ENCODE results near the gene RNF31. TPM values are rescaled to one million over a fixed set of nuclear protein-coding genes. Genes with fewer than 3 reads are reported as not detected.

RNF31 gene
- total and polyA plus RNA-seq, 2 donors, result 44.9 to 105 TPM

- H3K4me3 ChIP-seq (ENCODE audit: low read length in 2 of 2), result no peak overlapping the region
- peaks cover 21% of the 10 kb centered on the region in 2 donors for H3K36me3 ChIP-seq (ENCODE audit: control insufficient read depth in 2 of 2, insufficient read depth in 2 of 2, low read length in 1 of 2)
- H3K9me3 ChIP-seq (ENCODE audit: control insufficient read depth in 2 of 2, insufficient read depth in 1 of 2, low read length in 1 of 2), result no peaks in the 10 kb centered on the region
- H3K27me3 ChIP-seq (ENCODE audit: control insufficient read depth in 2 of 2, insufficient read depth in 1 of 2, low read length in 1 of 2), result no peaks in the 10 kb centered on the region
- peaks cover 6 to 35% of the 10 kb centered on the region in 2 donors for H3K4me1 ChIP-seq (ENCODE audit: control insufficient read depth in 2 of 2, insufficient read depth in 2 of 2, low read length in 2 of 2)
- no peak for DNase-seq (ENCODE audit: low read depth in 6 of 9, low spot score in 9 of 9)
- no peak overlapping the region for H3K27ac ChIP-seq (ENCODE audit: low read depth in 1 of 2, low read length in 1 of 2)
These were observed 20.4 kb upstream of the RNF31 start for GRCh38 chr14:24126939-24127338.

- WGBS, result 99% methylated on average over 2 of the region's 2 CpGs
- Histone ChIP-seq H3K4me3 (ENCODE audit: low read length in 2 of 2) (no peak overlapping the region), H3K4me1 (ENCODE audit: control insufficient read depth in 2 of 2, insufficient read depth in 2 of 2, low read length in 2 of 2) (peaks cover 12 to 35% of the 10 kb centered on the region in 2 donors), H3K9me3 (ENCODE audit: control insufficient read depth in 2 of 2, insufficient read depth in 1 of 2, low read length in 1 of 2) (no peaks in the 10 kb centered on the region), H3K36me3 (ENCODE audit: control insufficient read depth in 2 of 2, insufficient read depth in 2 of 2, low read length in 1 of 2) (peaks cover 16 to 17% of the 10 kb centered on the region in 2 donors), H3K27me3 (ENCODE audit: control insufficient read depth in 2 of 2, insufficient read depth in 1 of 2, low read length in 1 of 2) (no peaks in the 10 kb centered on the region), H3K27ac (ENCODE audit: low read depth in 1 of 2, low read length in 1 of 2) (no peak overlapping the region)
- DNase-seq (ENCODE audit: low read depth in 6 of 9, low spot score in 9 of 9), result no peak
These were observed 19.6 kb upstream of the RNF31 start for GRCh38 chr14:24127673-24128072.

DNA sequence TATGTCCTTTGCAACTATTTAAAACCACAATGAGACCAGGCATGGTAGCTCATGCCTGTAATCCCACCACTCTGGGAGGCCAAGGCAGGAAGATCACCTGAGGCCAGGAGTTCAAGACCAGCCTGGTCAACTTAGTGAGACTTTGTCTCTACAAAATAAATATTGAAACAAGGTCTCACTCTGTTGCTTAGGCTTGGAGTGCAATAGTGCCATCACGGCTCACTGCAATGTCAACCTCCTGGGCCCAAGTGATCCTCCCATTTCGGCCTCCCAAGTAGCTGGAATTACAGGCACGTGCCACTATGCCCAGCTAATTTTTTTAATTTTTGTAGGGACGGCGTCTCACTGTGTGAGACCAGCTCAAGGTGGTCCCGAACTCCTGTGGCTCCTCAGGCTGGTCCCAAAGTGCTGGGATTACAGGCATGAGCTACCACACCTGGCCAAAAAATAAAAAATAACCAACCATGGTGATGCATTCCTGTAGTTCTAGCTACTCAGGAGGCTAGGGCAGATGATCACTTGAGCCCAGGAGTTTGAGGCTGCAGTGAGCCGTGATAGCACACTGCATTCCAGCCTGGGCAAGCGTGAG, 17.8 kb upstream of the RNF31 start:
- DNase-seq (ENCODE audit: low read depth in 6 of 9, low spot score in 9 of 9), result no peak
- no peaks in the 10 kb centered on the region for H3K36me3 ChIP-seq (ENCODE audit: control insufficient read depth in 2 of 2, insufficient read depth in 2 of 2, low read length in 1 of 2)
- WGBS, result 97% methylated on average over 8 of the region's 8 CpGs
- H3K4me3 ChIP-seq (ENCODE audit: low read length in 2 of 2), result no peak overlapping the region
- H3K9me3 ChIP-seq (ENCODE audit: control insufficient read depth in 2 of 2, insufficient read depth in 1 of 2, low read length in 1 of 2), result no peaks in the 10 kb centered on the region
- H3K4me1 ChIP-seq (ENCODE audit: control insufficient read depth in 2 of 2, insufficient read depth in 2 of 2, low read length in 2 of 2), result peaks cover 14 to 27% of the 10 kb centered on the region in 2 donors
- no peaks in the 10 kb centered on the region for H3K27me3 ChIP-seq (ENCODE audit: control insufficient read depth in 2 of 2, insufficient read depth in 1 of 2, low read length in 1 of 2)
- no peak overlapping the region for H3K27ac ChIP-seq (ENCODE audit: low read depth in 1 of 2, low read length in 1 of 2)

- no peak for DNase-seq (ENCODE audit: low read depth in 6 of 9, low spot score in 9 of 9)
- Histone ChIP-seq H3K36me3 (ENCODE audit: control insufficient read depth in 2 of 2, insufficient read depth in 2 of 2, low read length in 1 of 2) (no peaks in the 10 kb centered on the region), H3K27me3 (ENCODE audit: control insufficient read depth in 2 of 2, insufficient read depth in 1 of 2, low read length in 1 of 2) (no peaks in the 10 kb centered on the region), H3K9me3 (ENCODE audit: control insufficient read depth in 2 of 2, insufficient read depth in 1 of 2, low read length in 1 of 2) (no peaks in the 10 kb centered on the region), H3K4me1 (ENCODE audit: control insufficient read depth in 2 of 2, insufficient read depth in 2 of 2, low read length in 2 of 2) (peaks cover 15 to 29% of the 10 kb centered on the region in 2 donors), H3K27ac (ENCODE audit: low read depth in 1 of 2, low read length in 1 of 2) (peak within 1 kb of the TSS in 1 of 2 donors; percentile 17), H3K4me3 (ENCODE audit: low read length in 2 of 2) (no peak within 1 kb of the TSS)
- 97% methylated on average over 5 of the region's 5 CpGs for WGBS
These were observed 16.9 kb upstream of the RNF31 start, which contains the start of gene FITM1 for GRCh38 chr14:24130380-24130716. FITM1 (plus strand) TSS chr14:24130659; CDS start chr14:24131564, 905 bp downstream.

DNA sequence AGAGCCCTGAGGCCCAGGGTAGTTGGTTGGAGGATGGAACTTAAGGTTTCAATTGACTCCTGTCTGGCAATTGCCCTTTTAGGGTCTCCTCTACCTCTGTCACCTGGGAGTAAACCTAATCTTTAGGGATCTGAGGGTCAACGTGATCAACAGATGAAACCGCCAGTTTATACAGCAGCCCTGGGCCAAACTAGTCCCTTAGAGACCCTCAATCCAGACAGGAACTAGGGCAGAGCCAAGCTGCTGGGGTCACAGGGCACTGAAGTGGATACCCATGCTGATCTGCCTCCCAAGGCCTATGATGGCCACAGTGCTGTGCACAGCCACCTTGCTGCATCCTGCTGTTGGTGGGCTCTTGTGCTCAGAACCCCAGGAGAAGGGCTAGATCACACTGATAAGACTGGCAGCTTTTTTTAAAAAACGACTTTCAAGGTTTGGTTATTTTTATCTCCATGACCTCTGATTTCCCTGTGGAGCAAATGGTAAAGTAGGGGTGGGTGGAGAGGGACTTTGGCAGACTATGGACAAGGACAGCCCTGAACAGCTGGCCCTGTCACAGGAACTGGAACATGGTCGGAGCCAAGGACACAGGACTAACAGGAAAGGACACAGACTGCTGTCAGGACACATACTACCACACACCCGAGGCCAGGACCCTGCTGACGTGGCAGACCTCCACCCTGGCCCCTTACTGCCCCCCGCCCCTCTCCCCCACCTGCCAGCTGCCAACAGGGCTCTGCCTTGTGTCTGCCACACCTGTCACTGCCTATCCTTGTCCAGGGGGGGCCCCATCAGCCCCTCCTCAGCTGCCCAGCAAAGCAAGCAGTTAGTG, 16.4 kb upstream of the RNF31 start:
- Histone ChIP-seq H3K27ac (ENCODE audit: low read depth in 1 of 2, low read length in 1 of 2) (peak overlapping the region in 1 of 2 donors; percentile 17), H3K36me3 (ENCODE audit: control insufficient read depth in 2 of 2, insufficient read depth in 2 of 2, low read length in 1 of 2) (no peaks in the 10 kb centered on the region), H3K4me1 (ENCODE audit: control insufficient read depth in 2 of 2, insufficient read depth in 2 of 2, low read length in 2 of 2) (peaks cover 19 to 32% of the 10 kb centered on the region in 2 donors), H3K27me3 (ENCODE audit: control insufficient read depth in 2 of 2, insufficient read depth in 1 of 2, low read length in 1 of 2) (no peaks in the 10 kb centered on the region), H3K4me3 (ENCODE audit: low read length in 2 of 2) (no peak overlapping the region), H3K9me3 (ENCODE audit: control insufficient read depth in 2 of 2, insufficient read depth in 1 of 2, low read length in 1 of 2) (no peaks in the 10 kb centered on the region)
- 74% methylated on average over 7 of the region's 7 CpGs for WGBS
- no peak for DNase-seq (ENCODE audit: low read depth in 6 of 9, low spot score in 9 of 9)

- Histone ChIP-seq H3K27me3 (ENCODE audit: control insufficient read depth in 2 of 2, insufficient read depth in 1 of 2, low read length in 1 of 2) (no peaks in the 10 kb centered on the region), H3K27ac (ENCODE audit: low read depth in 1 of 2, low read length in 1 of 2) (no peak overlapping the region), H3K4me1 (ENCODE audit: control insufficient read depth in 2 of 2, insufficient read depth in 2 of 2, low read length in 2 of 2) (peaks cover 21 to 35% of the 10 kb centered on the region in 2 donors), H3K9me3 (ENCODE audit: control insufficient read depth in 2 of 2, insufficient read depth in 1 of 2, low read length in 1 of 2) (no peaks in the 10 kb centered on the region), H3K36me3 (ENCODE audit: control insufficient read depth in 2 of 2, insufficient read depth in 2 of 2, low read length in 1 of 2) (no peaks in the 10 kb centered on the region), H3K4me3 (ENCODE audit: low read length in 2 of 2) (no peak overlapping the region)
- no peak for DNase-seq (ENCODE audit: low read depth in 6 of 9, low spot score in 9 of 9)
- WGBS, result 97% methylated on average over 15 of the region's 15 CpGs
These were observed 15.7 kb upstream of the RNF31 start for GRCh38 chr14:24131549-24131966.

GRCh38 chr14:24132061-24132685, 15.1 kb upstream of the RNF31 start:
- 34% methylated on average over 24 of the region's 24 CpGs for WGBS
- Histone ChIP-seq H3K36me3 (ENCODE audit: control insufficient read depth in 2 of 2, insufficient read depth in 2 of 2, low read length in 1 of 2) (peaks cover 0 to 2% of the 10 kb centered on the region in 2 donors), H3K4me1 (ENCODE audit: control insufficient read depth in 2 of 2, insufficient read depth in 2 of 2, low read length in 2 of 2) (peaks cover 27 to 41% of the 10 kb centered on the region in 2 donors), H3K27me3 (ENCODE audit: control insufficient read depth in 2 of 2, insufficient read depth in 1 of 2, low read length in 1 of 2) (no peaks in the 10 kb centered on the region), H3K4me3 (ENCODE audit: low read length in 2 of 2) (no peak overlapping the region), H3K9me3 (ENCODE audit: control insufficient read depth in 2 of 2, insufficient read depth in 1 of 2, low read length in 1 of 2) (no peaks in the 10 kb centered on the region), H3K27ac (ENCODE audit: low read depth in 1 of 2, low read length in 1 of 2) (peak overlapping the region; percentile 68 to 72)
- peak in 3 of 9 donors; percentile 45 to 68 (median 48) for DNase-seq (ENCODE audit: low read depth in 6 of 9, low spot score in 9 of 9)

GRCh38 chr14:24132976-24133375, 14.3 kb upstream of the RNF31 start:
- H3K27ac ChIP-seq (ENCODE audit: low read depth in 1 of 2, low read length in 1 of 2), result peak overlapping the region; percentile 68 to 72
- WGBS, result 96% methylated on average over 2 of the region's 2 CpGs
- H3K27me3 ChIP-seq (ENCODE audit: control insufficient read depth in 2 of 2, insufficient read depth in 1 of 2, low read length in 1 of 2), result no peaks in the 10 kb centered on the region

DNA sequence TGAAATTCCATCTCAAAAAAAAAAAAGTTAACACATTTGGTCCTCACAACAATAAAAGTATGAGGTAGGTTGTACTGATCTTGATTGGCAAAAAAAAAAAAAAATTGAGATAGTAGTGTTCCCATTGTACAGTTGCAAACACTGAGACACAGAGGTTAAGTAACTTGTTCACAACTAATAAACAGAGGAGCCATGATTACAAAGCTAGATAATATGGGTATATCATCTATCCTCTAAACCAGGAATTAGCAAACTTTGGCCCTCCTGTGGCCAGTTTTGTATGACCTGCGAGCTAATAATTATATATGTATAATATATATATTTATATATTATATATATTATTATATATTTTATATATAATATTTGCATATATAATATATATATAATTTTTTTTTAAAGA, 13.6 kb upstream of the RNF31 start:
- DNase-seq (ENCODE audit: low read depth in 6 of 9, low spot score in 9 of 9), result no peak

More at GRCh38 chr14:24132976-24133375, 14.3 kb upstream of the RNF31 start:
- H3K9me3 ChIP-seq (ENCODE audit: control insufficient read depth in 2 of 2, insufficient read depth in 1 of 2, low read length in 1 of 2), result no peaks in the 10 kb centered on the region
- peaks cover 28 to 49% of the 10 kb centered on the region in 2 donors for H3K4me1 ChIP-seq (ENCODE audit: control insufficient read depth in 2 of 2, insufficient read depth in 2 of 2, low read length in 2 of 2)
- H3K4me3 ChIP-seq (ENCODE audit: low read length in 2 of 2), result no peak overlapping the region
- no peak for DNase-seq (ENCODE audit: low read depth in 6 of 9, low spot score in 9 of 9)
- peaks cover 5 to 10% of the 10 kb centered on the region in 2 donors for H3K36me3 ChIP-seq (ENCODE audit: control insufficient read depth in 2 of 2, insufficient read depth in 2 of 2, low read length in 1 of 2)

More for the DNA sequence above, 13.6 kb upstream of the RNF31 start:
- Histone ChIP-seq H3K36me3 (ENCODE audit: control insufficient read depth in 2 of 2, insufficient read depth in 2 of 2, low read length in 1 of 2) (peaks cover 12 to 18% of the 10 kb centered on the region in 2 donors), H3K27ac (ENCODE audit: low read depth in 1 of 2, low read length in 1 of 2) (no peak overlapping the region), H3K4me1 (ENCODE audit: control insufficient read depth in 2 of 2, insufficient read depth in 2 of 2, low read length in 2 of 2) (peaks cover 28 to 51% of the 10 kb centered on the region in 2 donors), H3K27me3 (ENCODE audit: control insufficient read depth in 2 of 2, insufficient read depth in 1 of 2, low read length in 1 of 2) (no peaks in the 10 kb centered on the region), H3K9me3 (ENCODE audit: control insufficient read depth in 2 of 2, insufficient read depth in 1 of 2, low read length in 1 of 2) (no peaks in the 10 kb centered on the region), H3K4me3 (ENCODE audit: low read length in 2 of 2) (no peak overlapping the region)
- WGBS, result 99% methylated on average over 1 of the region's 1 CpG
